Activated T-cell treated with anti-CD3 and anti-CD28 coated beads, Interleukin-2, amount 50 U/mL, for 72 hours (primary cell): ENCODE data around the gene WNT3A. TPM values are rescaled to one million over a fixed set of nuclear protein-coding genes. Genes with fewer than 3 reads are reported as not detected.

Experiments
- ATAC-seq, 2 donors: fragments of 150-1000 bp; cut with Tn5 transposase; replicated peaks in 1 of 2; 2 replicates each; pipeline ENCODE4 v1.10.0; 2021; ENCODE audit warnings: moderate library complexity in 2 of 2, mild to moderate bottlenecking in 1 of 2
- DNase-seq, 2 donors: peaks; one replicate each; pipeline ENCODE4 v3.0.0; 2021 to 2022; ENCODE audit warnings: mixed read lengths in 1 of 2
- H3K27ac Mint-ChIP-seq: one replicate; pipeline ENCODE4 v1.8.0; 2022; ENCODE audit warnings: mild to moderate bottlenecking, moderate library complexity, mixed read lengths
- H3K27me3 Mint-ChIP-seq: one replicate; pipeline ENCODE4 v1.8.0; 2022; ENCODE audit warnings: low read depth, mixed read lengths
- H3K36me3 Mint-ChIP-seq, 2 donors: one replicate each; pipeline ENCODE4 v1.8.0; 2022; ENCODE audit warnings: mixed read lengths in 2 of 2, mild to moderate bottlenecking in 1 of 2; ENCODE audit not compliant: insufficient read depth in 2 of 2
- H3K4me1 Mint-ChIP-seq: one replicate; pipeline ENCODE4 v1.8.0; 2022; ENCODE audit warnings: low read depth, mixed read lengths
- H3K4me3 Mint-ChIP-seq, 2 donors: one replicate each; pipeline ENCODE4 v1.8.0; 2022; ENCODE audit warnings: mild to moderate bottlenecking in 2 of 2, mixed read lengths in 2 of 2, moderate library complexity in 2 of 2
- H3K9me3 Mint-ChIP-seq, 2 donors: one replicate each; pipeline ENCODE4 v1.8.0; 2022; ENCODE audit warnings: mixed read lengths in 2 of 2
- total RNA-seq, 2 donors: library from RNA; stranded (reverse); gene quantifications; one replicate each; pipeline ENCODE4 v1.2.3, GENCODE V29; 2022

WNT3A gene
- total RNA-seq, 2 donors from 2014 or later: not detected

DNA sequence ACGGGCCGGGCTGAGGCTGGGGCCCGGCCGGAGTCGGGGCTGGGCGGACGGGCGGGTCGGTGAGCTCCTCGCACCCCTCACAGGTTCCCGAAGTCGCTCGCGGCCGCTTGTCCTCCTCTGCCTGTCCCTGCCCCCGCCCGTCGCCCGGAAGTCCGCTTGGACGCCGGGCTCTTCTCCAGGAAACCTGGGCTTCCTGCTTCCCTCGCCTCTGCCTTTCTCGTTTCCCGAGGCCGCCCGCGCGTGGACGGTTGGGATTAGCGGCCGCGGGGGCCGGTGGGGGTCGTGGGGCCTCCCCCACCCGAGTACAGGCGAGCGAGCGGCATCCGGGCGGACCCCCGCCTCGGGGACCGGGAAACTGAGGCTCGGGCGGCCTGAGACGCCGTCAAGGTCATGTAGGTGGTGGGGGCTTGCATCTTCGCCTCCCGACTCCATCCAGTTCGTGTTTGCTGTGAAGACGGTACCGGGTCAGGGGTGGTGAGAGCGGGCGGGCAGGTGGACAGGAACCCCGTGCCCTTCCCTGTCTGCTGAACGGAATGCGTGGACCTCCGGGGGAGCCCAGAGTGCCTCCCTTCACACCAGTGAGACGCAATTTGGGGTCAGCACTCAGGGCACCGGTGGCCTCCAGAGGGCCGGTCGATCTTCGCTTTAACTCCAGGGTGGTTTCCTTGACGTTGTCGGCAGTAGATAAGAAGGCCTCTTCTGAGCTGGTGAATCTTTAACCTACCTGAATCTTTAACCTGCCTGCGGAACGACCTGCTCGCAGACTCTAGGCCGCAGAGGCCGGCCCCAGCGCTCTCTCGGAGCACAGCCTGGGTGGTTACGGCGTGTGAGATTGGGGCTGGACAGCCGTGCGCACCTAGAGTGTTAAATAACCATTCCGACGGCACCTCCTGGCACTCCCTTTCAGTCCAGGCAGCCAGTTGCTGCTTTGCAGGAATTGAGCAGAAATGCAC lies 76.4 kb downstream of the WNT3A start:
- Mint-ChIP-seq H3K27ac (peak overlapping the region; percentile 97), H3K4me3 (peak overlapping the region; percentile 88 to 91), H3K9me3 (no peaks in the 10 kb centered on the region), H3K27me3 (no peaks in the 10 kb centered on the region), H3K36me3 (peaks cover 15 to 18% of the 10 kb centered on the region in 2 donors), H3K4me1 (peaks cover 59% of the 10 kb centered on the region)
- ATAC-seq (peak; percentile 19 to 24), DNase-seq (peak; percentile 51 to 59)

DNA sequence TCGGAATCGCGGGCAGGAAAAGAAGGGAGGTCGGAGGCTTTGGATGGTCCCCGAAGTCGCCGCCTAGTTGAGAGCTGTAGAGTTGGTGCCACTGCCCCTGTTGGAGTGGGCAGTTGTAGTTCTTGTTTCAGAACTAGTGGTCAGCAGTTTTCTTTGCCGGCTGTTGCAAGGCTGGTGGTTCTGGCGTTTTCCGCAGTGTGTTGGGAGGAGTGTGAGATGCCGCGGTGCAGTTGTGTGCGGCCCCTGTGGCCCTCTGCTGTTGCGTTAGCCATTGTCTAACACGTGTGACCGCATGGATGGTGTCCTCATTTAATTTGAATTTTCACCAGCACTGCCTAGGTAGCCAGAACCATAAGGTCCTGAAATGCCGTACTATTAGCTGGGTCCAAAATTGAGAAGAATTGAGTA lies 77.1 kb downstream of the WNT3A start:
- H3K27ac Mint-ChIP-seq: peak overlapping the region; percentile 97
- DNase-seq (no peak), ATAC-seq (no peak)
- H3K27me3 Mint-ChIP-seq: no peaks in the 10 kb centered on the region
- H3K4me1 Mint-ChIP-seq: peaks cover 65% of the 10 kb centered on the region
- no peaks in the 10 kb centered on the region for H3K9me3 Mint-ChIP-seq
- peaks cover 18 to 20% of the 10 kb centered on the region in 2 donors for H3K36me3 Mint-ChIP-seq
- peak overlapping the region; percentile 88 to 91 for H3K4me3 Mint-ChIP-seq

GRCh38 chr1:228084325-228084724 lies 77.5 kb downstream of the WNT3A start:
- H3K4me3 Mint-ChIP-seq: peak overlapping the region; percentile 88 to 91
- H3K4me1 Mint-ChIP-seq: peaks cover 67% of the 10 kb centered on the region
- no peaks in the 10 kb centered on the region for H3K9me3 Mint-ChIP-seq
- DNase-seq (peak; percentile 40 to 41), ATAC-seq (peak; percentile 37 to 55)
- H3K36me3 Mint-ChIP-seq: peaks cover 18 to 20% of the 10 kb centered on the region in 2 donors
- H3K27ac Mint-ChIP-seq: peak overlapping the region; percentile 97
- H3K27me3 Mint-ChIP-seq: no peaks in the 10 kb centered on the region

DNA sequence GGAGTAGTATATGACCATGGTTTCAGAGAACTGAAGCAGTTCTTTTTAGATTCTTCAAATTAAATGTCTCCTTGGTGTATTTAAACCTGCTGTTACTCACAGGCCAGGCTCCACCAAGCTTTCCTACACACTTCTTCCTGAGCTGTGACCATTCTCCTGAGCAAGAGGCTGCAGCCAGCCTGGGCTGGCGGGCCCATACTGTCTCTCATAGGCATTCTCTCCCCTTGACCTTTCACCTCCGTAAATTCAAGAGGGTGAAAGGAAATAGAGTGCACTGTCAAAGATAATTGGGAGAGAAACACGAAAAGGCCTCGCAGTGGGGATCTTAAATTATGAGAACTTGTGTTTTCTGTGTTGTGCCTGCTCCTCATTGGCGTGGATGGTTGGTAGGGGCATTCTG lies 78.0 kb downstream of the WNT3A start:
- DNase-seq: no peak
- peaks cover 71% of the 10 kb centered on the region for H3K4me1 Mint-ChIP-seq
- H3K36me3 Mint-ChIP-seq: peaks cover 18 to 20% of the 10 kb centered on the region in 2 donors
- H3K9me3 Mint-ChIP-seq: no peaks in the 10 kb centered on the region
- peak overlapping the region; percentile 88 to 91 for H3K4me3 Mint-ChIP-seq
- H3K27ac Mint-ChIP-seq: peak overlapping the region; percentile 97
- H3K27me3 Mint-ChIP-seq: no peaks in the 10 kb centered on the region
- no peak for ATAC-seq

- Mint-ChIP-seq H3K4me3 (peak overlapping the region; percentile 88 to 91), H3K27ac (peak overlapping the region; percentile 97), H3K27me3 (no peaks in the 10 kb centered on the region), H3K9me3 (no peaks in the 10 kb centered on the region), H3K4me1 (peaks cover 74% of the 10 kb centered on the region), H3K36me3 (peaks cover 19 to 20% of the 10 kb centered on the region in 2 donors)
- no peak for ATAC-seq
- no peak for DNase-seq
Observed at GRCh38 chr1:228085287-228085951, 78.6 kb downstream of the WNT3A start.

DNA sequence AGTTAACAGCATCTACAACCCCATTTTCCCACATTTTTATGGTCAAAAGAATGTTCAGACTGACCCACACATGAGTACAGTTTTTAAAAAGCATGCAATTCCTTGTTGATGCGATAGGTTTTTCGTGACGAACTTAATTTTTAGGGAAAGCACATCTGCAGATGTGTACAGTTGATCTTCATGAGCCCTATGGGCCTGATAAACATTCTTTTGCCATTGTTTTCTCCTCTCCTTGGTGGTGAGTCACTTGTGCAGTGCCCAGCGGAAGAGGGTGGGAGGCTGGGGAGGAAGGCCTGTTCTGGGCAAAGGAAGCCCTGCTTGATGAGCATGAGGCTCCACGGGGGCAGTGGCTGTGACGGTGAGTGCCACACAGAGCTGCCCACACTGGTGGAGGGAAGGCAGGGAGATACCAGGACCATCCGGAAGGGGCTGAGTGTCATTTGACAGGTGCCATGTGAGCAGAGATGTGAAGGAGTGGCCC lies 81.0 kb downstream of the WNT3A start:
- peak overlapping the region; percentile 92 for H3K27ac Mint-ChIP-seq
- DNase-seq (peak in 1 of 2 donors; percentile 42), ATAC-seq (peak; percentile 28 to 50)
- peaks cover 21 to 31% of the 10 kb centered on the region in 2 donors for H3K36me3 Mint-ChIP-seq
- H3K4me1 Mint-ChIP-seq: peaks cover 85% of the 10 kb centered on the region
- no peaks in the 10 kb centered on the region for H3K9me3 Mint-ChIP-seq
- no peaks in the 10 kb centered on the region for H3K27me3 Mint-ChIP-seq
- peak overlapping the region; percentile 72 to 76 for H3K4me3 Mint-ChIP-seq

DNA sequence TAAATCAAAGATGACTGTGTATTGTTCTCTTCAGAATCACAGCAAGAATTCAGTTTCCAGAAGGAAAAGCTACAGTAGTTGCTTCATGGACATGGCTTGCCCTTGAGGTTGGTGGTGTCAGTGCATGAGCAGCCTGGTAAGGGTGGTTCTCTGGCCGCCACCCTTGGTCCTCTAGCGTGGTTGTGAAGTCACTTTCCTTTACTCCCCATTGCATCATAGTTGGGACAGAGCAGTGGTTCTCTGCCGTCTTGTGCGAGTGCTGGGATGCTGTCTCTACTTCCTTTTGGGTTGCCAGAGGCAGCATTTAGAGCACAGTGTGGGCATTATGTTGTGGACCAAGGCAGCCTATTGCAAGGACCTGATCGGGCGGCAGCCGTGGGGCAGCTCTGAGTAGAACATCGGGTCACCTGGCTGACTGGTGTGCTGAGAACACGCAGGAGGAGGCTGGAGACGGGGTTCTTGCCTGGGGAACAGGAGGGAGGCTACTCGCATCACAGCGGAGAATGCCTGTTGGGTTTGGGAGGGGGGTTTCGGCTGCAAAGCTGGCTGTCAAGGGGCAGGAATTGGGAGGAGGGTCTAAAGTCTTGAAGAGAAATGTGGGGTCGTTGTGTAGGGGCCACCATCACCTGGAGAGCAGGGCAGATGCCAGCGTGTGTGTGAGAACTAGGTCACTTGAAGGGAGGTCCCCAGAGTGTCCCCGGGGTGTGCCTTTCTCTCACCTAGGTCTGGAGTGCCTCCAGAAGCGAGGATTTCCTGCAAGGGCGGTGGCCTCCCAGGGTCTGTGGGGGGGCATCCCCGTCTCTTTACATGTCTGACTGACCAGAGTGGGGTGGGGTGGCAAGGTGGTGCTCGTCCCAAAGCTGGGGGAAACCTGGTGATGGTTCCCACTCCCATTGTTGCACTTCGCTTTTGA lies 82.0 kb downstream of the WNT3A start:
- Mint-ChIP-seq H3K4me3 (peak overlapping the region; percentile 72 to 76), H3K9me3 (no peaks in the 10 kb centered on the region), H3K27me3 (no peaks in the 10 kb centered on the region), H3K27ac (peak overlapping the region; percentile 92), H3K36me3 (peaks cover 20 to 34% of the 10 kb centered on the region in 2 donors), H3K4me1 (peaks cover 84% of the 10 kb centered on the region)
- DNase-seq (no peak), ATAC-seq (peak in 1 of 2 donors; percentile 16)

- Mint-ChIP-seq H3K4me3 (peak overlapping the region; percentile 72 to 76), H3K4me1 (peaks cover 75% of the 10 kb centered on the region), H3K27me3 (no peaks in the 10 kb centered on the region), H3K9me3 (peaks cover 0 to 4% of the 10 kb centered on the region in 2 donors), H3K36me3 (peaks cover 23 to 39% of the 10 kb centered on the region in 2 donors), H3K27ac (peak overlapping the region; percentile 36)
- DNase-seq (no peak), ATAC-seq (no peak)
Observed at GRCh38 chr1:228089519-228090380, 83.0 kb downstream of the WNT3A start.

DNA sequence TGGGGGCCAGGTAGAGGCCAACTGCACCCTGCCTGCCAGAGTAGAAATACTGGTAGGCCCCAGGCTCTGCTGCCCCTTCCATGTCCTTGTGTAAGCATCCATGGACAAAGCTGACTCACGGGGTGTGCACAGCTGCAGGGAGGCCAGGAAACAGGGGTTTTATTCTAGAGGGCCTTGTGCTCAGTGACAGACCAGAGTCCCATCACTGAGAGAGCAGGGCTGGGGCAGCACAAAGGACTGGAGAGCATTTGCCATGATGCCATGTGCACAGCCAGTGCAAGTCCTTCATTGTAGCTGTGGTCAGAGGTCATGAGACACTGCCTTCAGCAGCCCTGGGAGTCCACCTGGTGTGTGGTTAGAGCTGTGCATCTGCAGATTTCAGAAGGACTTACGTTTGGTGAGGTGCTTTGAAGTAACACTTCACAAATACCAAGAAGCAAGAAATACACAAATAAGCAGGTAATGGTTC lies 83.8 kb downstream of the WNT3A start:
- peaks cover 25 to 42% of the 10 kb centered on the region in 2 donors for H3K36me3 Mint-ChIP-seq
- ATAC-seq (no peak), DNase-seq (no peak)
- peaks cover 0 to 7% of the 10 kb centered on the region in 2 donors for H3K9me3 Mint-ChIP-seq
- peak overlapping the region; percentile 32 to 42 for H3K4me3 Mint-ChIP-seq
- H3K4me1 Mint-ChIP-seq: peaks cover 69% of the 10 kb centered on the region
- no peaks in the 10 kb centered on the region for H3K27me3 Mint-ChIP-seq
- peak overlapping the region; percentile 71 for H3K27ac Mint-ChIP-seq

- Mint-ChIP-seq H3K9me3 (peaks cover 0 to 7% of the 10 kb centered on the region in 2 donors), H3K4me1 (peaks cover 69% of the 10 kb centered on the region), H3K4me3 (peak overlapping the region in 1 of 2 donors; percentile 53), H3K27me3 (no peaks in the 10 kb centered on the region), H3K36me3 (peaks cover 25 to 45% of the 10 kb centered on the region in 2 donors), H3K27ac (peak overlapping the region; percentile 71)
- DNase-seq: no peak
- ATAC-seq: no peak
Observed at GRCh38 chr1:228091084-228091483, 84.3 kb downstream of the WNT3A start.

GRCh38 chr1:228092342-228093049 lies 85.7 kb downstream of the WNT3A start:
- DNase-seq (no peak), ATAC-seq (no peak)
- H3K27ac Mint-ChIP-seq: no peak overlapping the region
- H3K36me3 Mint-ChIP-seq: peaks cover 25 to 46% of the 10 kb centered on the region in 2 donors
- H3K4me1 Mint-ChIP-seq: peaks cover 58% of the 10 kb centered on the region
- no peaks in the 10 kb centered on the region for H3K27me3 Mint-ChIP-seq
- H3K4me3 Mint-ChIP-seq: no peak overlapping the region
- H3K9me3 Mint-ChIP-seq: peaks cover 0 to 7% of the 10 kb centered on the region in 2 donors
